ENCODE results near the gene MFGE8.

The MFGE8 gene

DNA sequence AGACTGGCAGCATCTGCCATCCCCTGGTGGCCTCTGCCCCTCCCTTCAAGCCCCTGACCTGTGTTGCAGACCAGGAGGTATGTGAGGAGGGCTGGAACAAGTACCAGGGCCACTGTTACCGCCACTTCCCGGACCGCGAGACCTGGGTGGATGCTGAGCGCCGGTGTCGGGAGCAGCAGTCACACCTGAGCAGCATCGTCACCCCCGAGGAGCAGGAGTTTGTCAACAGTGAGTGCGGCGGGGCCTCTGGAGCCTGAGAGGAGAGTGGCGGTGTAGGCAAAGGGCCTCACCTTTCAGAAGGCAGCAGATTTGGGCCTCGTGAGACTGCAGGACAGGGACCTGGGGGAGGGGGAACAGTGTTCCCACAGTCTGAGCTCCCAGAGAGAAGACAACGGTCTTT lies 41.9 kb downstream of the MFGE8 start:
- no peak for DNase-seq

DNA sequence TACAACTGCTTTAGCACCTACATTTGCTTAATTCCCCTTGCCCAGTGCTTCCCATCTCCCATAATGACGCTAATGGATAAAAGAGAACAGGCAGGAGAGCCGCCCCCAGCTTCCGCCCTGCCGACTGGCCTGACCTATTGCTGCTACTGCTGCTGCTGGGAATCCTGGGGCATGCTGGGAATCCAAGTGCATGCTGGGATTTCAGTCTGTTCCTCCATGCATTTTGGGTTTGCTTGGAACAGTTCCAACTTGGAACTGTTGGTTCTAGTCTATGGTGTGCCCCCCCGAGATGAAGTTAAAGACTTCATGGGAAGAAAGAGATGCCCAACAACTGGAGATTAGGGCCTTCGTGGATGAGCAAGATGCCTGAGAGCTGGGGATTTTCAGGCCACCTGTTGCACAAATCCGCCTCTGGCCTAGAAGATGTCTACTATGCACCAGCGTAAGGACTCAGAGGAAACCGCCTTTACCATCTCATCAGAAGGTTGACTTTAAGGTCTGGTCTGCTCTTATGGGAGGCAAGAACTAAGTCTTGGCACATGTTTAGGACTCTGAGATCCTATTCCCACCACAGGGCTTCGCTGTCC lies 46.8 kb downstream of the MFGE8 start:
- no peak for DNase-seq

DNA sequence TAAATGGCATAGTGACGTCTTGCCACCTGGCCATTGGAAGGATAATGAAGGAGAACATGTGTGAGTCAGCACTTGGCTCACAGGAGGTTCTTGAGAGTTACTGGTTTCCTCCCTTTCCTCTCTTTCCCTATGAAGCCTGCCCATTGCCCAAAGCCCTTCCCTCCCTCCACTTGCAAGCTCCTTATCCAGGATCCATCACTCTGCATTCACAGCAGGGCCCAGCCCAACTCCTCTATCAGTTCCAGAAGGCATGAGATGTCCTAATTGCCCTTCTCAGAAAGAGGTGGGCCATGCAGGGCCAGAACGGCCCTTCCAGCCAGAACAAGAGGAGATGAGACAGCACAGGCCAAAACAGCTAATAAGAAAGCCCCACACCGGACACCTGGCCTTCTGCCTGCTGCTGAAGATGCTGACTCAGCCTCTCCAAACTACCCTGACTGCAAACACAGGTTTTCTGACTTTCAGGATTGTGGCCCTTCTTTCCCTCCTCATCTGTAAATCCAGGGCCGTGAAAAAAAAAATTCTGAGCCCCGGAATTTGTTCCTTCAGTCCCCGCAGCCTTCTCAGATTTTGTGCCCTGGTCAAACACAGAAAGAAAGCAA lies 47.6 kb downstream of the MFGE8 start:
- no peak for DNase-seq

DNA sequence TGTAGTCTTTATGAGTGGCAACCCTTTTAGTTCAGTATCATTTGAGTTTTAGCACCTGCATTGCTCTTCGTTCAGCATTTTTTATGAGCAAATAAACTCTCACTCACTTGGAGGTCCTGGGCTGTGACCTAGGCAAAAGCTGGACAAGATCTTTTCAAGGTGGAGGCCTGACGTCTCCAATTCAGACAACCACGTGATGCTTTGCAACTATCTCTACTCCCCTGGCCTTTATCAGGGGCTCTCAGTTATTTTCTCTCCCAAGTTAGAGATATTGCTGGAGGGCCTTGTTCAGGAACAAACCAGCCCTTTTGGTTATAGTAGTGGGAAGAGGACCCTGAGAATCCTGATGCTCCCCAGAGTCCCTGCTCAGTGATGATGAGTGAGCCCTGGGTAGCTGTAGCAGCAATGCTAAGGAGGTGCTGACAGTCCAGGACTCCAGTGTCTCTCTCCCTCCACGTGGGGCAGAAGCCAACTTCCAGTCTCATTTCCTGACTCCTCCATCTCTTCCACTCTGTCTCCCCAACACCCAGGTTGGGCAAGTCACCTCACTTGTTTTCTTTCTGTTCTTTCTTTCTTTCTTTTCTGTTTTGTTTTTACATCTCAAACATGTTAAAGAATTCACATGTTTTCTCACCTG lies 48.2 kb downstream of the MFGE8 start:
- no peak for DNase-seq

DNA sequence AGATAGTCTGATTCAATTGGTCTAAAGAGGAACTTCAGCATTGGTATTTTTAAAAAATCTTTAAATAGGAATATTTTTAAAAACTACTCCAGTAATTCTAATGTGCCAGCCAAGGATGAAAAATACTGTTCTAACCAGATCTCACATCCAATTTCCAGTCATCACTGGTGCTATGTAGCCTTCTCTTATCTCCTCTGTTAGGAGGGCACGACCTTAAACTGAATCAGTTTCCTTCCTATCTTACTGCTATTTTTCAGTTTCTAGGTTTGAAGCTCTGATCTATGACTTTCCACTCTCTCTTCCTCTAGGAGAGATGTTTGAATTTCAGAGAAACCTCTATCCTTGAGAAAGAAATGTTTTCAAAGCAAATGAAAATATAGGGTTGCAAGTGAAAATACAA lies 49.8 kb downstream of the MFGE8 start:
- no peak for DNase-seq

DNA sequence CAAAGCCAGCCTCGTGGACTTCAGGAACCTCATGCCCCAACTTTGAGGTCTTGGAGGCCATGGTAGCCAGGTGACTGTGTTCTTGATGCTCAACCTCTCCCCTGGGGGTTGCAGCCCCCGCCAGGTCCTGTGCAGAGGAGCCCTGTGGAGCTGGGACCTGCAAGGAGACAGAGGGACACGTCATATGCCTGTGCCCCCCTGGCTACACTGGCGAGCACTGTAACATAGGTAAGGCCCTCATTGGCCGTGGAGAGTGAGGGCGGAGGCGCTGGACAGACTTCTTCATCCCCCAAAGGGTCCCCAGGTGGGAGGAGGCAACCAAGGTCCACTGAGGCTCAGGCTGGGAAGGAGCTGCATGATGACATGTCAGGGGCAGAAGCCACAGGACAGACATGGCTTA lies 53.0 kb downstream of the MFGE8 start:
- DNase-seq = no peak

DNA sequence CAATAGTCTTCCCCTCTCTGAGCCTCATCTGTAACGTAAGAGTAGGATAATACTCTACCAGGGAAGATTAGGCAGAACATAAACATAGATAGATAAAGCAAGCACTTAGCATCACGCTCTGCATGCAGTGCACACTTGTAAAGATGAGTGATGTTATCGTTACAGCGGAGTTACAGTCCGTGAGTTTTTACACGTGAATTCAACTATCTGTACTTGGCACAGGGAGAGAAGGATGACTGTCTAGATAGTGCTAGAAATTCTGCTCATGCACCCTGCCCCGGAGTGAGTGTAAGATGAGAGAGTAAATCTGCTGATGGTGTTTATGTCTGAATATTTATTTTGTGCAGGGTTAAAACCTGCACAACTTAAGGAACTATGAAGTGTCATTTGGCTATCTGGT lies 53.6 kb downstream of the MFGE8 start:
- no peak for DNase-seq

DNA sequence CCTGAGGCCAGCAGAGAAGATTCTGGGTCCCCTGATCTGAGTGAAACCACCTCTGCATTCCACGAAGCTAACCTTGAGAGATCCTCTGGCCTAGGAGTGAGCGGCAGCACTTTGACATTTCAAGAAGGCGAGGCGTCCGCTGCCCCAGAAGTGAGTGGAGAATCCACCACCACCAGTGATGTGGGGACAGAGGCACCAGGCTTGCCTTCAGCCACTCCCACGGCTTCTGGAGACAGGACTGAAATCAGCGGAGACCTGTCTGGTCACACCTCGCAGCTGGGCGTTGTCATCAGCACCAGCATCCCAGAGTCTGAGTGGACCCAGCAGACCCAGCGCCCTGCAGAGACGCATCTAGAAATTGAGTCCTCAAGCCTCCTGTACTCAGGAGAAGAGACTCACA lies 54.2 kb downstream of the MFGE8 start:
- no peak for DNase-seq

DNA sequence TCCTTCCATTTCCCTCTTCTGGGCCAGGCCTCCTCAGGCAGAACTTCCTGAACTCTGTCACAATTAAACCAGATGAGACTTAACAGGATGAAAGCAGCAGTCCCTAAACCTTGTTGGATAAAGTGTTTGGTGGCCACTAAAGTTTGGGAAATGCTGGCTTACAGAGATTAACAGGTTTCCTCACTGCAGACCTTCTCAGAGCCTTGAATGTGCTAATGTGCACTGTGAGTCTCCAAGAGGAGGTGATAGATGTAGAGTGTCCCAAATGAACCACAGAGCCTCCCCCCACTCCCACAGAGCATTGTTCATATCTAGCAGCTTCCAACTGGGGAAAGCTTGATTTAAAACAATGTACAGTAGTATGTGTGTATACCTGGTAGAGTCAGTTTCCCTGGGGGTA lies 60.7 kb downstream of the MFGE8 start:
- no peak for DNase-seq

DNA sequence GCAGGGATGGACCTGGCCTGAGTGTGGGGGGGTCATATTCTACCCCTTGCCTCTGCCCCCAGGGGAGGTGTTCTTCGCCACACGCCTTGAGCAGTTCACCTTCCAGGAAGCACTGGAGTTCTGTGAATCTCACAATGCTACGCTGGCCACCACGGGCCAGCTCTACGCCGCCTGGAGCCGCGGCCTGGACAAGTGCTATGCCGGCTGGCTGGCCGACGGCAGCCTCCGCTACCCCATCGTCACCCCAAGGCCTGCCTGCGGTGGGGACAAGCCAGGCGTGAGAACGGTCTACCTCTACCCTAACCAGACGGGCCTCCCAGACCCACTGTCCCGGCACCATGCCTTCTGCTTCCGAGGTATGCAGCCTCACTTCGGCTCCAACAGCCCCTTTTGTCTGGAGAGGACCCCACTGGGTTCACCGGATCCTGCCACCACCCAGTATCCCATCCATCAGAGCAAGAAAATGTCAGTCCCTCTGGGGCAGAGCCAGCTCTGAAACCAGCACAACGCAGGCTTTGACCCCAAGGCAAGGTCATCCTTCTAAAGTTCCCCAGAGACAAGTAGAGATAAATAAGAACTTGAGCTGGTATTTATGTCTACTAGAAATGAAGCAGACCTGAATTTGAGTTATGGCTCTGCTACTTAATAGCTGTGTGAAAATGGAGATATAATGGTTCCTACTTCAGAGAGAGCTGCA lies 63.7 kb downstream of the MFGE8 start:
- DNase-seq = no peak

All from NCI-H524 (cell line).